Thyroid gland (tissue), 4 donors: Measurements from ENCODE around the gene PEX5.

Experiments
- POLR2A ChIP-seq, 2 donors: fragments of 450-650 bp; IDR thresholded peaks; one replicate each; pipeline ENCODE4 v1.6.1; 2017; ENCODE audit warnings: antibody characterized with exemption in 2 of 2, mild to moderate bottlenecking in 2 of 2, moderate library complexity in 1 of 2
- TF ChIP-seq, protein P1 (sequence below), 6 experiments: fragments of 200-600 bp in 3 of 6; fragments of 450-650 bp in 3 of 6; sonication (generic) in 3 of 6; IDR thresholded peaks; one replicate each; pipeline ENCODE4 v1.5.1; 2016 to 2019; ENCODE audit warnings: antibody characterized with exemption in 6 of 6, mild to moderate bottlenecking in 2 of 6, inconsistent platforms in 1 of 6, moderate library complexity in 1 of 6

- TF ChIP-seq, protein P1, sequence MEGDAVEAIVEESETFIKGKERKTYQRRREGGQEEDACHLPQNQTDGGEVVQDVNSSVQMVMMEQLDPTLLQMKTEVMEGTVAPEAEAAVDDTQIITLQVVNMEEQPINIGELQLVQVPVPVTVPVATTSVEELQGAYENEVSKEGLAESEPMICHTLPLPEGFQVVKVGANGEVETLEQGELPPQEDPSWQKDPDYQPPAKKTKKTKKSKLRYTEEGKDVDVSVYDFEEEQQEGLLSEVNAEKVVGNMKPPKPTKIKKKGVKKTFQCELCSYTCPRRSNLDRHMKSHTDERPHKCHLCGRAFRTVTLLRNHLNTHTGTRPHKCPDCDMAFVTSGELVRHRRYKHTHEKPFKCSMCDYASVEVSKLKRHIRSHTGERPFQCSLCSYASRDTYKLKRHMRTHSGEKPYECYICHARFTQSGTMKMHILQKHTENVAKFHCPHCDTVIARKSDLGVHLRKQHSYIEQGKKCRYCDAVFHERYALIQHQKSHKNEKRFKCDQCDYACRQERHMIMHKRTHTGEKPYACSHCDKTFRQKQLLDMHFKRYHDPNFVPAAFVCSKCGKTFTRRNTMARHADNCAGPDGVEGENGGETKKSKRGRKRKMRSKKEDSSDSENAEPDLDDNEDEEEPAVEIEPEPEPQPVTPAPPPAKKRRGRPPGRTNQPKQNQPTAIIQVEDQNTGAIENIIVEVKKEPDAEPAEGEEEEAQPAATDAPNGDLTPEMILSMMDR (IDR thresholded peaks at IDR 0.05), result peak in 5 of 6 experiments; percentile 27 to 63 (median 46)
- TF ChIP-seq POLR2A (IDR thresholded peaks at IDR 0.05), result no peak
Measured at GRCh38 chr12:7142056-7142644, 47.3 kb upstream of the PEX5 start.
